T-helper 1 cell treated with Interleukin-12 subunit alpha and Interleukin-12 subunit beta and Interleukin-4 antibody, amounts not matched to agents 30 μg/mL and 1 μg/mL, for 36 hours (primary cell): ENCODE measurements around the gene SH3PXD2A.

Experiments used
- H3K27ac Mint-ChIP-seq: one replicate; pipeline ENCODE4 v1.8.0; 2021; ENCODE audit warnings: mild to moderate bottlenecking, mixed read lengths
- H3K27me3 Mint-ChIP-seq: one replicate; pipeline ENCODE4 v1.8.0; 2021; ENCODE audit warnings: low read depth, mixed read lengths
- H3K36me3 Mint-ChIP-seq: one replicate; pipeline ENCODE4 v1.8.0; 2021; ENCODE audit warnings: low read depth, mixed read lengths
- H3K4me1 Mint-ChIP-seq: one replicate; pipeline ENCODE4 v1.8.0; 2021; ENCODE audit warnings: low read depth, mixed read lengths
- H3K4me3 Mint-ChIP-seq: one replicate; pipeline ENCODE4 v1.8.0; 2021; ENCODE audit warnings: mild to moderate bottlenecking, moderate library complexity, mixed read lengths
- H3K9me3 Mint-ChIP-seq: one replicate; pipeline ENCODE4 v1.8.0; 2021; ENCODE audit warnings: mixed read lengths

The SH3PXD2A gene

DNA sequence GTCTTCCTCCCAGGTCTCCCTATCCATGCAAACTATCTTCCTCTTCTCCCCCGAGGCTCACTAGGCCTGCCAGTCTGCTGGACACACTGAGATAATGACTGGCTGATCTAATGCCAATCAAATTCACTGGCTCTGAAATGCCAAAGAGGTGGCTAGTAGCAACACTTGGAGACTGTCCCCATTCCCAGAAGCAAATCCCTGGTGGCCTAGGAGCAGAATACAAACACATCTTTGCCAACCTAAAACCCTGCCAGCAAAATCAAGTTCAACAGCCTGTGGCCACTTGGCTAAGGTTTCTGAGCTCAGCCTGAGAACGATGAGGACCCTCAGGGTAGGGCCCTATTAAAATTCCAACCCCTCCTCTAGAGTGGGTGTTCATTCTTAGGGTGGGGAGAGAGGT, 46.6 kb downstream of the SH3PXD2A start:
- Mint-ChIP-seq H3K9me3 (no peaks in the 10 kb centered on the region), H3K27me3 (peaks cover 7% of the 10 kb centered on the region), H3K4me1 (peaks cover 9% of the 10 kb centered on the region), H3K4me3 (no peak overlapping the region), H3K36me3 (peaks cover 2% of the 10 kb centered on the region), H3K27ac (no peak overlapping the region)

DNA sequence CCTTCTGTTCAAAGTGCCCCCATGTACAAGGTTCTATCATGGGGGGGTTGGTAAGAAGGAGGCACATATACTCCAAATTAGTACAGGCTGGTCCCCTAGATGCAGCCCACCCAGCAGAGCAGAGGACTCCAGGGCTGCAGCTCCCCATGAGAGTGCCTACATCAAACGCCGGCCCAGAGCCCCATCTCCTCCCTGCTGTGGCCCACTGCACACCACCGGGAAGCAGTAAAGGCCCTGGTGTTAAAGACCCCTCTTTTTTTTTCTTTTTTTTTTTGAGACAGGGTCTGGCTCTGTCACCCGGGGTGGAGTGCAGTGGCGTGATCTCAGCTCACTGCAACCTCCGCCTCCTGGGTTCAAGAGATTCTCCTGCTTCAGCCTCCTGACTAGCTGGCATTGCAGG, 47.4 kb downstream of the SH3PXD2A start:
- Mint-ChIP-seq H3K4me1 (peaks cover 13% of the 10 kb centered on the region), H3K4me3 (no peak overlapping the region), H3K9me3 (no peaks in the 10 kb centered on the region), H3K36me3 (peaks cover 2% of the 10 kb centered on the region), H3K27me3 (peaks cover 6% of the 10 kb centered on the region), H3K27ac (no peak overlapping the region)

DNA sequence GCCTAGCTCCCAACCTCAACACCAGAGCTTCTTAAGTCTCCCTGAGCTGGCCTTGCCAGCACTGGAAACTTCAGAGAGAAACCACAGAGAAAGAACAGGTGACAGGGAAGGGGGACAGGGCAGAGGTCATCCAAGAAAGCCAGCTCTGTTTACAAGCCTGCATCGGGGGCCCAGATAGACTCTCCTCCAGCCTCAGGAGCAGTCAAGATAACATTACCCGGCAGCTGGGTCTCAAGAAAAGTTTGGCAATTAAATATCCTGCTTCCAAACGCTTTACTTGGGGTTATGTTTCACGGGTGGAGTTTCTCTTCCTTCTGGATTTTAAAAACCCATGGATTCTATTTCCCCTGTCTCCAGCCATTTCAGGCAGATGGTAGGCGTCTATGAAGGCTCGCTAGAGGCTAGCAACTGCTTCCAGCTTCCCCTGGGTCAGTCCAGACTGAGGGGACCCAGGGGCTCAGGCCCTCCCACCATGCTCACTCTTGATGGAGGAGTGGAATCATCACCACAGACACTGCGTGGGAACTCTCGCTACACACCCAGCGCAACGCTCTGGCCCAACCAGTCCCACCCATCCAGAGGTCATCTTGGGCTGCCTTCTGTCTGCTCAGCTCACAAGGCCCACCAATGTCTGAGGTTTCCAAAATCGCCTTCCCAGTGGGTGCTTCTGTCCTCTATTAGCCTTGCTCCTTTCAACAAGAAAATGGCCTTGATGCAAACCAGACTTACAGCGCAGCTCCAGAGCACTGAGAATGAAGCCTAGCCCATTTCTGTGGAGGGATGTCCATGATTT, 48.8 kb downstream of the SH3PXD2A start:
- Mint-ChIP-seq H3K27me3 (no peaks in the 10 kb centered on the region), H3K9me3 (no peaks in the 10 kb centered on the region), H3K36me3 (no peaks in the 10 kb centered on the region), H3K27ac (no peak overlapping the region), H3K4me1 (peaks cover 9% of the 10 kb centered on the region), H3K4me3 (no peak overlapping the region)

DNA sequence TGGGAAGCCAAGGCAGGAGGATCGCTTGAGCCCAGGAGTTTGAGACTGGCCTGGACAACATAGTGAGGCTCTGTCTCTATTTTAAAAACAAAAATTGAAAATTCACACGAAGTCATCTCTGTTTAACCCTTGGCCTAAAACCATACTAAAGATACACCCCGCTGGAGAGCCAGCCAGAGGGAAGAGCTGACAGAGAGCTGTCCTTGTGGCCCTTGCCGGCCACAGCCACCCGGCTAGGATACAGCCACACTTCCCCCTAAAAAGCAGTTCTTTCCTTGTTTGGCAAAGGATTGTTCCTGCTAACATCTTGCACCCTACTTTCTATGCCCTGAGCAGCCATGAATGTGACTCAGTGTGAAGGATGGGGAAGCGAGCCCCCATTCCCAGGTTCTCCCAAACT, 49.6 kb downstream of the SH3PXD2A start:
- H3K4me3 Mint-ChIP-seq, result no peak overlapping the region
- no peak overlapping the region for H3K27ac Mint-ChIP-seq
- H3K4me1 Mint-ChIP-seq, result peaks cover 15% of the 10 kb centered on the region
- H3K36me3 Mint-ChIP-seq, result no peaks in the 10 kb centered on the region
- no peaks in the 10 kb centered on the region for H3K9me3 Mint-ChIP-seq
- no peaks in the 10 kb centered on the region for H3K27me3 Mint-ChIP-seq

DNA sequence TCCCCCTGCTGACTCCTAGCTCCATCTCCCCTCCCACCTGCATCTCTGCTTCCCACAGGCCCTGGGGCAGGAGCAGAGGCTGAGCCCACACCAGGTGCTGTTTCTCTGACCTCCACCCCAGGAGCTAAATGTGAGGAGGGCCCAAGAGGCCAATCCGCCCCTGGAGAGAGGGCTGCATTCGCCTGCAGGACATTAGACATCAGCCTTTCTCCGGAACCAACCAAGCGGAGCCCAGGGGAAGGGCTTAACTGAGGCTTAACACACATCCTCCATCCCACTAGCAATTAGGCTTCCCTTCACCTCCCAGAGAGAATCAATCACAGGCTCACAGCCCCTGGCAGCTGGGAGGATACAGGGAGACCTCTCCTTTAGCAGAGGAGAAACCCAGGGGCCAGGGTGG, 50.5 kb downstream of the SH3PXD2A start:
- peaks cover 22% of the 10 kb centered on the region for H3K4me1 Mint-ChIP-seq
- no peak overlapping the region for H3K27ac Mint-ChIP-seq
- H3K9me3 Mint-ChIP-seq, result no peaks in the 10 kb centered on the region
- no peaks in the 10 kb centered on the region for H3K27me3 Mint-ChIP-seq
- no peak overlapping the region for H3K4me3 Mint-ChIP-seq
- H3K36me3 Mint-ChIP-seq, result no peaks in the 10 kb centered on the region

DNA sequence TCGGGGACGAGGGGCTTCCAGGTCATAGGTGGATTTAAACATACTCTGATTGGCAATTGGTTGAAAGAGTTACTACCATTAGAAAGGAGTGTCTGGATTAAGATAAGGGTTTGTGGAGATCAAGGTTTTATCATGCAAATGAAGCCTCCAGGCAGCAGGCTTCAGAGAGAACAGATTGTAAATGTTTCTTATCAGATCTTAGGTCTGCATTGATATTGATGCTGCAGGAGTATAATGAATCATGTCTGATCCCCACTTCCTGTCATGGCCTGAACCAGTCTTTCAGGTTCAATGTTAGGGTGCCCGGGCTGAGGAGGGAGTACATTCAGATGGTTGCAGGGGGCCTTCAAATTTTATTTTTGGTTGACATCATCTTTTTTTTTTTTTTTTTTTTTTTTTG, 51.4 kb downstream of the SH3PXD2A start:
- no peaks in the 10 kb centered on the region for H3K36me3 Mint-ChIP-seq
- H3K27me3 Mint-ChIP-seq, result no peaks in the 10 kb centered on the region
- H3K27ac Mint-ChIP-seq, result no peak overlapping the region
- no peaks in the 10 kb centered on the region for H3K9me3 Mint-ChIP-seq
- H3K4me1 Mint-ChIP-seq, result peaks cover 27% of the 10 kb centered on the region
- H3K4me3 Mint-ChIP-seq, result no peak overlapping the region

DNA sequence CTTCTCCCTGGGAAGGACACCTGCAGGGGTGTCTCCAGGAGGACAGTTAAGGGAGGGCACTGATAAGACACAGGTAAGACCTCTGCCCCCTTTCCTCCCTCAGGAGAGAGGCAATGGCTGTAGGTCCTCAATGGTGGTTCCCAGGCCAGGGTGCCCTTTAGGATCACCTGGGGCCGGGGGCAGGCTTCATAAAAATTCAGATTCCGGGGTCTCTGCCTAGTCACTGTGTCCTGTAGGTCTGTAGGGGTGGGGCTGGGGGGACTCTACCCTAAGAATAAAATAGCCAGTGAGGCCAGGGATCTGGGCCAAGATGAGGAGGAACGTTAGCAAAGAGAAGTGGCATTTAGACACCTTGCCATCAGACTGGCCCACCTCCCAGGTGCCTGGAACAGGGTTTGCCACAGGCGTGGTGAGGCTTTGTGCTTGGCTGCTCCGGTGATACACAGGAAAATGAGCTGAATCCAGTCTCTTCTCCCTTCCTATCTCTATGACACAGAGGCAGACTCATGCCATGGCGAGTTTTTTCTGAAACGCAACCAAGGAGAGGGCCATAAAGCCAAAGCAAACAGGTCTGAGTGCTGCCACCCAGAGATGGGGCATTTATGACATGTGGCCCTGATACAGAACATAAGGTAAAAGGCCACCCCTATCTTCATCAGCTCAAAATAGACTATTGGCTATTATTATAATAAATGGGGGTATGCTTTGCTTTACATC, 52.6 kb downstream of the SH3PXD2A start:
- Mint-ChIP-seq H3K27me3 (no peaks in the 10 kb centered on the region), H3K36me3 (no peaks in the 10 kb centered on the region), H3K27ac (no peak overlapping the region), H3K9me3 (no peaks in the 10 kb centered on the region), H3K4me3 (no peak overlapping the region), H3K4me1 (peaks cover 27% of the 10 kb centered on the region)

DNA sequence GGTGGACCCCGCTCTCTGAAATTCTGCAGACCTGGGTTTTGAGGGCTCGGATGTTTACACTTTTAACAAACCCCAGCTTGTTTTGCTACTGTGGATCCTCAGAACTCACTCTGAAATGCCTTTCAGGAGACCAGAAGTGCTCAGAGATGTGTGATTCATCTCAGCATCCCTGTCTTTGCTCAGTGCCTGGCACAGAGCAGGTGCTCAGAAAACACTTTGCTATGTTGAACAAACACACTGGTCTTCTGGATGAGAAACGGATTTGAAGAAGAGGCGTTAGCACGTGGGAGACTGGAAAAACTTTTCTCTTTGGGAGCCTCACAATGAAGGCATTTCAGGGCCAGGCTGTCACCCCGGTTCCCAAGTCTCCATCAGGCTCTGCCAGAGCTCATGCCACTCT, 53.3 kb downstream of the SH3PXD2A start:
- H3K4me1 Mint-ChIP-seq, result peaks cover 27% of the 10 kb centered on the region
- no peak overlapping the region for H3K4me3 Mint-ChIP-seq
- no peaks in the 10 kb centered on the region for H3K36me3 Mint-ChIP-seq
- H3K27ac Mint-ChIP-seq, result no peak overlapping the region
- H3K27me3 Mint-ChIP-seq, result no peaks in the 10 kb centered on the region
- no peaks in the 10 kb centered on the region for H3K9me3 Mint-ChIP-seq

DNA sequence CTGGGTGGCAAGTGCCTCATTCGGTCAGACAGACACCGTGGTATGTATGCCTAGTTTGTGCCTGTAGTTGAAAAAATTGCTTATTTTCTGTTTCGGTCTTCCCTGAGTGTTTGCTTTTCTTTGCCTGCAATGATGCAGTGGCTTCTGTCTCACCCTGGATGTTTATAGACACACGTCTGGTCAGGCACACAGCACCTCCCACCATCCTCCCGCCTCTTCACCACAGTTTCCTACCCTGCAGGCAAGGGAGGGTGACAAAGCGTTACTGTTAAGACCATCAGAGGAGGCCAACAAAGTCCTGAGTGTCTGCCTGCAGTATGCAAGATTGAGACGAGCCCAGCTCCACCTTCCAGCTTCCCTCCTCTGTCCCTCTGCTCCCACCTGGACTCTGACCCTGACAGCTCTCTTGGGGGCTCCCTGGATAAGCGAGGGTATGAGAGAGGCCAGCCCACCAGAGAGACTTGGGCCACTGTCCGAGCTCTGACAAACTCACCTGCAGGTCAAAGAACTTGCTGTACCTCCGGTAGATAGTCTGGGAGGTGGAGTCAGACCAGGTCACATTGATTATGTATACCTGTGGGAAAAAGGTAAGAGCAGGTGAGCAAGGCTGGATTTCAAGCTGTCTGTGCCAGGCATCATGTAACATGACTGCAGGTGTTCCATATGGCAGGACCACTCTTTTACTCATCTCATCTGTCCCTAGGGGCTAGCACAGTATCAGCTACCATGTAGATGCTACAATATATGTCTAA, 54.4 kb downstream of the SH3PXD2A start:
- H3K4me3 Mint-ChIP-seq, result peak overlapping the region; percentile 59
- H3K27me3 Mint-ChIP-seq, result peaks cover 5% of the 10 kb centered on the region
- peak overlapping the region; percentile 81 for H3K27ac Mint-ChIP-seq
- H3K36me3 Mint-ChIP-seq, result no peaks in the 10 kb centered on the region
- no peaks in the 10 kb centered on the region for H3K9me3 Mint-ChIP-seq
- H3K4me1 Mint-ChIP-seq, result peaks cover 27% of the 10 kb centered on the region

DNA sequence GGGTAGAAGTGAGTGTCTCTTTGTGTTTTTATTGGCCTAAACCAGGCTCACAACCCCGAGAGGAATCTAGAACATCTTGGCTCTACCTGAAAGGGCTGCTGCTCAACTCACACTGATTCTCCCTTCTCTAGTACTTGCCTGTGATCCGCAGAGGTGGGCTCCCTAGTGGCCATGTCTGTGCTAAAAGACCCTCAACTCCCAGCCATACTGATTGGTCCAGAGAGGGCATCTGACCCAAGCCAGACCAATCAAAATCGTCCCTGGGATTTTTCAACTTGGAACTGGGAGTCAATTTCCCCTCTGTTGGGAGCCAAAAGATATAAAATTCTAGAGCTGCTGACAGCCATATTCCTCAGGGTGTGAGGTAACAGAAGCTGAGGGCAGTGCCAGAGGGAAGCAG, 55.3 kb downstream of the SH3PXD2A start:
- Mint-ChIP-seq H3K4me3 (peak overlapping the region; percentile 59), H3K36me3 (no peaks in the 10 kb centered on the region), H3K9me3 (no peaks in the 10 kb centered on the region), H3K27me3 (peaks cover 8% of the 10 kb centered on the region), H3K4me1 (peaks cover 27% of the 10 kb centered on the region), H3K27ac (peak overlapping the region; percentile 82)

DNA sequence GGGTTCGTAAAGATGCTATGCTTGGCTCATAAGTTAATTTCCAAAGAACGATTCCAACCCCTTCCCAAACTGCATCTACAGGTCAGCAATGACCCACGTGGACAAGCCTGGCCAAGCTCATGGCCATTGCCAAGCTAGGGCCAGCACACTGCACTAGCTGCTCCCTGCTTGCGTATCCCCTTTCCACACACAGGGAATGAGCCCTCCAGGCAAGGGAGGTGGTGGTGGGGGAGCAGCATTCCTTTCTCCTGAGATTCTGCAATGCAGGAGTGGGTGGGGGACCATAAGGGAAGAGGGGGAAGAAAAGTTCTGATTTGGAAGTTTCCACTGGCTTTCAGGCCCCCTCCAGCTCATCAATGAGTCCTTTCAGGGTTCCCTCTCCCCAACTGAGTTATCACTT, 56.0 kb downstream of the SH3PXD2A start:
- no peaks in the 10 kb centered on the region for H3K36me3 Mint-ChIP-seq

DNA sequence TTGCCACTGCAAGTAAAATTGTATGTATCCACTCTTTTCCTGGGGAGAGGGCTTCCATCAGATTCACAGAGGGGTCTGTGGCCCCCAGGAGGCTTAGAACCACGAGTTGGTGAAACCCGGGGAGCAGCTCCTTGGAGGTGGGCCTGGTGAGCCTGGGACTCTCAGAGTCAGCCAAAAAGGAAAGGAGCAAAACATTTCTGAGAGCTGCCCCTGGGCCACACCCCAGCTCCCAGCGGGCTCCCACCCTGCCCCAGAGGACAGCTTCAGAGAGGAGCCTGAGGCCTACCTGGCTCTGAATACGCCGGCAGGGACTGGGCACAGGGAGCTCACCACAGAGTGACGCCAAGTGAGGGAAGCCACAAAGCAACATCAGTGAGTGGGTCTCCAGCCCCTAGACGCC, 56.9 kb downstream of the SH3PXD2A start:
- peaks cover 8% of the 10 kb centered on the region for H3K27me3 Mint-ChIP-seq
- H3K4me1 Mint-ChIP-seq, result peaks cover 21% of the 10 kb centered on the region
- H3K9me3 Mint-ChIP-seq, result no peaks in the 10 kb centered on the region

More for the DNA sequence above, 56.0 kb downstream of the SH3PXD2A start:
- H3K27ac Mint-ChIP-seq, result peak overlapping the region; percentile 82
- peaks cover 27% of the 10 kb centered on the region for H3K4me1 Mint-ChIP-seq
- H3K9me3 Mint-ChIP-seq, result no peaks in the 10 kb centered on the region
- H3K4me3 Mint-ChIP-seq, result no peak overlapping the region
- peaks cover 8% of the 10 kb centered on the region for H3K27me3 Mint-ChIP-seq

DNA sequence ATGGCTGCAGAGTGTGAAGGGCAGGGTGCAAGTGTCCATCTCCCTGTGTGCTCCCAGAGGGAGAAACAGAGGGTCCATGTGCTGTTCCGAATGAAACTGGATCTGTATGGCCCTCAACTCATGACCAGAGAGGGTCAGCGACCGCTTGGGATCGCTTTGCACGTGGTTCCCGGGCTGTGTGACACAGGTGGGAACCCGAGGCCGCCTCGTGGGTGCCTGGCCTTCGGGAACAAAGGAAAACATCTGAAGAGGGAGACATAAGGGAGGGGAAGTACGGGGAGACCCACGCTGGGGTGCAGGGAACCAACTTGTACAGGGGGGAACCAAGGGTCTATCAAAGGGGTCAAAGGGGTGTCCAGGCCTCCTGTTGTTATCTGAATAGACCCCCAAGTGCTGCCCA, 57.5 kb downstream of the SH3PXD2A start:
- no peak overlapping the region for H3K4me3 Mint-ChIP-seq
- no peaks in the 10 kb centered on the region for H3K36me3 Mint-ChIP-seq
- no peaks in the 10 kb centered on the region for H3K9me3 Mint-ChIP-seq
- peak overlapping the region; percentile 38 for H3K27ac Mint-ChIP-seq
- H3K27me3 Mint-ChIP-seq, result peaks cover 8% of the 10 kb centered on the region
- H3K4me1 Mint-ChIP-seq, result peaks cover 20% of the 10 kb centered on the region

More for the DNA sequence above, 56.9 kb downstream of the SH3PXD2A start:
- Mint-ChIP-seq H3K27ac (no peak overlapping the region), H3K4me3 (no peak overlapping the region), H3K36me3 (no peaks in the 10 kb centered on the region)

DNA sequence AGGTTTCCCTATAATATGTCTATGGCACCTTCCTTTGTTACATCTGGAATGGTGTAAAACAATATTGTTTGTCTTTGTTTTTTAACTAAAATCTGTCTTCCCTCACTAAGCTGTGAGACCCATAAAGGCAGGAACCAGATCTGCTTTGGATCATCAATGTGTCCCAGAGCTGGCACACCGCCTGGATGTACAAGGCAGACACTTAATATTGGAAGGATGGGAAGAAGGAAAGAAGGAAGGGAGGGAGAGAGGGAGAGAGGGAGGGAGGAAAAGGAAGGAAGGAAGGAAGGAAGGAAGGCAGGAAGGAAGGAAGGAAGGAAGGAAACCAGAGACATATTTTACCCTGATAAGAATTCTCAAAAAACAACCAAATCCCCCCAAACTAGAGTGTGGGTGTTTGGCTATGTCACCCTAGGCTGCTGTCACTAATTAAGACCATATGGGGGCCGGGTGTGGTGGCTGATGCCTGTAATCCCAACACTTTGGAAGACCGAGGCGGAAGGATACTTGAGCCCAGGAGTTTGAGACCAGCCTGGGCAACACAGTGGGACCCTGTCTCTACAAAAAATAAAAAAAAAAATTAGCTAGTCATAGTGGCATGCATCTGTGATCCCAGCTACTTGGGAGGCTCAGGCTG, 59.6 kb downstream of the SH3PXD2A start:
- no peaks in the 10 kb centered on the region for H3K36me3 Mint-ChIP-seq
- H3K4me3 Mint-ChIP-seq, result no peak overlapping the region
- H3K27ac Mint-ChIP-seq, result no peak overlapping the region
- peaks cover 8% of the 10 kb centered on the region for H3K27me3 Mint-ChIP-seq
- H3K9me3 Mint-ChIP-seq, result no peaks in the 10 kb centered on the region
- H3K4me1 Mint-ChIP-seq, result peaks cover 14% of the 10 kb centered on the region
